Measurements from ENCODE around the gene OR6K3. TPM values are rescaled to one million over a fixed set of nuclear protein-coding genes. Genes with fewer than 3 reads are reported as not detected.

OR6K3 gene, protein sequence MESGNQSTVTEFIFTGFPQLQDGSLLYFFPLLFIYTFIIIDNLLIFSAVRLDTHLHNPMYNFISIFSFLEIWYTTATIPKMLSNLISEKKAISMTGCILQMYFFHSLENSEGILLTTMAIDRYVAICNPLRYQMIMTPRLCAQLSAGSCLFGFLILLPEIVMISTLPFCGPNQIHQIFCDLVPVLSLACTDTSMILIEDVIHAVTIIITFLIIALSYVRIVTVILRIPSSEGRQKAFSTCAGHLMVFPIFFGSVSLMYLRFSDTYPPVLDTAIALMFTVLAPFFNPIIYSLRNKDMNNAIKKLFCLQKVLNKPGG
- total RNA-seq (2022; extraction: Qiagen RNA extraction; ENCODE audit: low read depth): not detected in 5 replicates

DNA sequence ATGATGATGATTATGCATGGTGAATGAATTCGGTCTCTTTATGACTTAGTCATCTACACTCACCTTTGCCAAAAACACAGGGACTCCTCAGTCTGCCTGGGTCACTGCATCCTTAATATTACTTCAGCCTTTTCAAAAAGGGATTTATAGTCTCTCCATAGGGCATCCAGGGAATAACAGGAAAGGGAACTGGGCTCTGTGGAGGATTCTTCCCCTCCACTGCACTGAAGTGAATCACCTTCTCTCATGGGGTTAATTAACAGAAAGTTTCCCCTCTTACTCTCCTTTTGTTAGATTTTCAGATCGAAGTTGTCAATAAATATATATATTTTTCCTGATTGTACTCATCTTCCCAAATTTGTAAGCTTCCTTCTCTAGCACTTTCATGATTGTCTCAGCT, at the start of gene OR6K3:
Gene OR6K3 (minus strand): TSS at position 101 of the 400 bp plus-strand sequence. CDS start 2,605 bp downstream, outside the sequence.

GRCh38 chr1:158754420-158754819, 33.9 kb upstream of the OR6K3 start, which contains the start of gene OR6K6:
TSS of gene OR6K6 (plus strand) at chr1:158754720. CDS start at chr1:158754888, 168 bp downstream.

DNA sequence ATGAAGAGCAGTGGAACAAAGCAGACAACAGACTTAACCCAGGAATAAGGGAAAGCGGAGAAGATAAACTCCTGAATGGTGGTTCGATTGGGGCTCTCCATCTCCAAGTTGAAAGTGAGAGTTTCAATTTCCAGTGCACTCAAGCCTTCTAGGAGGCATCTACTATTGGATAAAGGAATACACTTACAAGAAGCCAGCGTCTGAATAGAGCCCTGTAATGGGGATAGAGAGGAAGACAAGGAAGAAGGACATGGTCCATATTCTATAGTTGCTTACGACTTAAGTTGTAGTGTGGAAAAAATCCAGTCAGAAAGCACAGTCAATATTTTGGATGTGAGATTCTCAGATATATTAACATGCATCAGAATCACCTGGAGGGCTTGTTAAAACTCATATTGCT, 20.0 kb downstream of the OR6K3 start, which contains the start of gene OR6K2:
Gene OR6K2 (minus strand): TSS at position 101 of the 400 bp plus-strand sequence. CDS start 0 bp downstream, at position 101.

DNA sequence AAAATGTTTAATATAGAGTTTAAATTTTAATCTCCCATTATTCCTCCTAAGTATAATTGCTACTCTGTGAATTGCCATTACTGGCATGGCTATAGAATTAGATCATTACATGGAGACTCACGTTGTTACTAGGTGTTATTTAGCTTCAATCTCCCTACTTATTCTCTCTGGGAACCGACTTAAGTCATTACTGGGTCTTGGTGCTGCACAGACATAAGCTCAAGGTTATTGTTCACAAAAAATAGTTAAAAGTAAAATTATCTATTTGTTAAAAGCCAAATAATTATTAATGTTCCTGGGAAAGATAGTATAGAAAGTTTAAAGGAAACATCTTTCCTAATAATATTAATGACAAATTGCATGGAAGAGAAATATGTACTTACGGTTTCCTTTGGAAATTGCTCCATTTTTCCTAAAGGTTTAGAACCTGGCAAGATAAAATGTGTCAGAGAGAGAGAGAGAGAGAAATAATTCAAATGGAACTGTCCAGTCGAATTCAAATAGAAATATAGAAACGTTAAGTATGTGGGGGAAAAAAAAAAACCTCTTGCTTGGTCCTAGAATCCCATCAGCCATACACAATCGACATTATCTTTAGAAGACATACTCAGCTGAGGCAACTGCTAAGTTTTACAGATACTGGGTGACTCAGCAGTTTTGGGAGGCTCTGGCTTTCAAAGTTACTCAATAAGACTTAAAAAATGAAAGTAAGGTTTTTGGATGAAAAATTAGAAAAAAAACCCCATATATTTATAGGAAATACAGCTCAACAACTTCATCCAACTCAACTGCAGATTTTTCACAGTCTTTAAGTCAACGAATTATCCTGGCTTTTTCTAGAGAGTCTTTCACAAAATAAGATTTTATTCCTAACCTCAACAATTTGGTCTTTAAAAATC, 34.2 kb downstream of the OR6K3 start, which contains the start of gene SPTA1:
Gene SPTA1 (minus strand): TSS at position 605 of the 899 bp plus-strand sequence. CDS start 198 bp downstream, at position 407.

Other genes with a start within 250 kb of the OR6K3 start
- gene OR10R2, start 248.5 kb downstream of the OR6K3 start, total RNA-seq (2022; extraction: Qiagen RNA extraction; ENCODE audit: low read depth): not detected in 5 replicates
- gene OR6Y1, start 166.3 kb downstream of the OR6K3 start, total RNA-seq (2022; extraction: Qiagen RNA extraction; ENCODE audit: low read depth): not detected in 5 replicates
- gene OR6P1, start 150.1 kb downstream of the OR6K3 start, total RNA-seq (2022; extraction: Qiagen RNA extraction; ENCODE audit: low read depth): not detected in 5 replicates
- gene OR10X1, start 140.8 kb downstream of the OR6K3 start, total RNA-seq (2022; extraction: Qiagen RNA extraction; ENCODE audit: low read depth): not detected in 5 replicates
- not detected in 5 replicates for gene OR10Z1, start 115.5 kb downstream of the OR6K3 start, total RNA-seq (2022; extraction: Qiagen RNA extraction; ENCODE audit: low read depth)
- gene SPTA1, start 34.0 kb downstream of the OR6K3 start, total RNA-seq (2022; extraction: Qiagen RNA extraction; ENCODE audit: low read depth): not detected in 5 replicates
- gene OR6K2, start 20.1 kb downstream of the OR6K3 start, total RNA-seq (2022; extraction: Qiagen RNA extraction; ENCODE audit: low read depth): not detected in 5 replicates
- not detected in 5 replicates for gene OR6K6, start 34.0 kb upstream of the OR6K3 start, total RNA-seq (2022; extraction: Qiagen RNA extraction; ENCODE audit: low read depth)
- not detected in 5 replicates for gene OR6N1, start 51.5 kb upstream of the OR6K3 start, total RNA-seq (2022; extraction: Qiagen RNA extraction; ENCODE audit: low read depth)
- gene OR6N2, start 60.5 kb upstream of the OR6K3 start, total RNA-seq (2022; extraction: Qiagen RNA extraction; ENCODE audit: low read depth): not detected in 5 replicates
- not detected in 5 replicates for gene MNDA, start 110.6 kb upstream of the OR6K3 start, total RNA-seq (2022; extraction: Qiagen RNA extraction; ENCODE audit: low read depth)
- not detected in 5 replicates for gene PYHIN1, start 210.8 kb upstream of the OR6K3 start, total RNA-seq (2022; extraction: Qiagen RNA extraction; ENCODE audit: low read depth)

All from A549 treated with RU486 at 1 μM for 4 hours (cell line).